Endothelial cell of umbilical vein (primary cell): ENCODE results near the gene SNUPN. TPM values are rescaled to one million over a fixed set of nuclear protein-coding genes. Genes with fewer than 3 reads are reported as not detected.

Source experiments
- BruUV-seq: library from RNA; stranded (reverse); fragments of 400-500 nt; replicated peaks from 2 replicates; lab custom pipeline; 2021; lab: Mats Ljungman, UMichigan
- CTCF ChIA-PET: fragments of 300-600, 350-600 bp; sonication (Branson Sonifier 250); formaldehyde crosslinking; loops from one replicate; lab custom pipeline; 2021; ENCODE audit warnings: antibody characterized with exemption, inconsistent platforms; lab: Charles Lee
- POLR2A ChIA-PET: fragments of 300-600, 350-600 bp; sonication (Branson Sonifier 250); formaldehyde crosslinking; loops from one replicate; lab custom pipeline; 2021; ENCODE audit warnings: antibody characterized with exemption, inconsistent platforms; lab: Charles Lee
- DNase-seq: peaks from one replicate; pipeline ENCODE4 v3.0.0-alpha.2; 2011; ENCODE audit warnings: low read depth, low spot score
- FAIRE-seq: peaks from 2 replicates; lab custom pipeline; 2011; peaks lifted over from hg19 to GRCh38; lab: Jason Lieb, UNC
- H2AFZ ChIP-seq: 2 replicates; pipeline ENCODE4 v1.6.0; 2012; ENCODE audit warnings: low read depth, low read length, control low read depth, inconsistent platforms
- H3K27ac ChIP-seq: 2 replicates; pipeline ENCODE4 v1.5.1; 2011; ENCODE audit warnings: low read depth, mild to moderate bottlenecking, control low read depth, low read length, moderate library complexity; ENCODE audit not compliant: insufficient read depth
- H3K27me3 ChIP-seq, 2 experiments: 2 replicates each; pipeline versions ENCODE4 v1.6.0 to v1.6.1; 2011; ENCODE audit warnings: low read length in 2 of 2, mixed read lengths in 1 of 2; ENCODE audit not compliant: control insufficient read depth in 2 of 2, insufficient read depth in 2 of 2
- H3K36me3 ChIP-seq, 2 experiments: 2 replicates in 1 of 2; 3 replicates in 1 of 2; pipeline ENCODE4 v1.5.1; 2011; ENCODE audit warnings: low read length in 2 of 2, mild to moderate bottlenecking in 1 of 2, moderate library complexity in 1 of 2; ENCODE audit not compliant: control insufficient read depth in 2 of 2, insufficient read depth in 2 of 2; ENCODE audit errors: extremely low read depth in 1 of 2
- H3K4me1 ChIP-seq: 3 replicates; pipeline ENCODE4 v1.5.1; 2011; ENCODE audit warnings: mild to moderate bottlenecking, low read length; ENCODE audit not compliant: control insufficient read depth, insufficient read depth; ENCODE audit errors: extremely low read depth
- H3K4me2 ChIP-seq: 2 replicates; pipeline ENCODE4 v1.6.1; 2011; ENCODE audit warnings: low read length, control low read depth, mixed read lengths; ENCODE audit not compliant: insufficient read depth
- H3K4me3 ChIP-seq, 3 experiments: fragments of 200-600 bp in 1 of 3; sonication (generic), shearing (Covaris generic) in 1 of 3; replicated peaks in 1 of 3; 2 replicates each; pipeline ENCODE4 v1.5.1; 2011 to 2016; ENCODE audit warnings: control low read depth in 3 of 3, low read length in 3 of 3, mild to moderate bottlenecking in 2 of 3, inconsistent platforms in 1 of 3, low read depth in 1 of 3, moderate library complexity in 1 of 3; ENCODE audit not compliant: insufficient read depth in 1 of 3
- H3K79me2 ChIP-seq: 2 replicates; pipeline ENCODE4 v1.6.0; 2012; ENCODE audit warnings: low read length, inconsistent platforms; ENCODE audit not compliant: control insufficient read depth, insufficient read depth
- H3K9ac ChIP-seq: replicated peaks from 2 replicates; pipeline ENCODE3; 2011; ENCODE audit warnings: low read length, control low read depth; ENCODE audit not compliant: insufficient read depth; ENCODE audit errors: extremely low read depth
- H3K9me1 ChIP-seq: replicated peaks from 3 replicates; pipeline ENCODE4 v1.6.0; 2011; ENCODE audit warnings: mild to moderate bottlenecking, low read length; ENCODE audit not compliant: control insufficient read depth, insufficient read depth; ENCODE audit errors: extremely low read depth
- H3K9me3 ChIP-seq: replicated peaks from 2 replicates; pipeline ENCODE4 v1.5.1; 2012; ENCODE audit warnings: low read length, inconsistent platforms; ENCODE audit not compliant: control insufficient read depth, insufficient read depth
- H4K20me1 ChIP-seq: replicated peaks from 2 replicates; pipeline ENCODE3; 2011; ENCODE audit warnings: mild to moderate bottlenecking, low read length; ENCODE audit not compliant: control insufficient read depth, insufficient read depth; ENCODE audit errors: extremely low read depth
- EZH2 ChIP-seq: IDR thresholded peaks from 2 replicates; pipeline ENCODE4 v1.6.1; 2012; ENCODE audit warnings: borderline replicate concordance, low read depth, mild to moderate bottlenecking, moderate library complexity, low read length, inconsistent platforms; ENCODE audit not compliant: severe bottlenecking
- FOS ChIP-seq: IDR thresholded peaks from 2 replicates; pipeline ENCODE4 v1.6.1; 2011; ENCODE audit warnings: mild to moderate bottlenecking, low read length, moderate library complexity, borderline replicate concordance; ENCODE audit not compliant: insufficient read depth
- GATA2 ChIP-seq: IDR thresholded peaks from 2 replicates; pipeline ENCODE4 v1.7.0; 2011; ENCODE audit warnings: low read depth, mild to moderate bottlenecking, moderate library complexity, mixed read lengths, low read length; ENCODE audit not compliant: insufficient read length, insufficient read depth
- JUN ChIP-seq: IDR thresholded peaks from 2 replicates; pipeline ENCODE4 v1.6.1; 2011; ENCODE audit warnings: borderline replicate concordance, low read depth; ENCODE audit not compliant: insufficient read length, insufficient read depth
- MYC ChIP-seq: IDR thresholded peaks from one replicate; pipeline ENCODE4 v1.6.1; 2011; ENCODE audit warnings: mild to moderate bottlenecking, low read depth, low read length
- POLR2A ChIP-seq: IDR thresholded peaks from 2 replicates; pipeline ENCODE4 v1.6.1; 2012; ENCODE audit warnings: low read depth, mild to moderate bottlenecking, control low read depth, low read length
- POLR2AphosphoS5 ChIP-seq: IDR thresholded peaks from 2 replicates; pipeline ENCODE4 v1.6.1; 2012; ENCODE audit warnings: low read depth, mild to moderate bottlenecking, control low read depth, low read length, moderate library complexity; ENCODE audit not compliant: insufficient read depth
- dilution Hi-C: fragments of 300-500 bp; cut with MboI; formaldehyde crosslinking; loops from one replicate; pipeline ENCODE4 v1.15.0; 2019; ENCODE audit warnings: low sequenced_read_pairs; ENCODE audit not compliant: extremely low pct_ligation_motif_present
- intact Hi-C: fragments of 100-400 bp; cut with micrococcal nuclease; formaldehyde crosslinking; loops from one replicate; pipeline ENCODE4 v1.10.0; 2022
- polyA plus RNA-seq, 4 experiments: library from polyadenylated mRNA; depleted of rRNA in 3 of 4; stranded (reverse) in 3 of 4; unstranded in 1 of 4; fragments of >200 nt; gene quantifications; 2 replicates each; pipeline versions ENCODE4 v1.2.1 to v1.2.3, GENCODE V29; 2011 to 2012; ENCODE audit warnings: missing spikeins in 1 of 4
- total RNA-seq: library from RNA; stranded (reverse); gene quantifications from 2 replicates; pipeline ENCODE4 v1.2.3, GENCODE V29; 2021
- TF ChIP-seq, protein P1 (sequence below): IDR thresholded peaks from 2 replicates; pipeline ENCODE4 v1.6.1; 2011; ENCODE audit not compliant: insufficient read depth, insufficient read length
- TF ChIP-seq, protein P2 (sequence below), 2 donors: IDR thresholded peaks; 1 replicate in 1 of 2; 2 replicates in 1 of 2; pipeline ENCODE4 v1.5.1; 2011; ENCODE audit warnings: low read length in 2 of 2, mild to moderate bottlenecking in 2 of 2, moderate library complexity in 2 of 2, control low read depth in 1 of 2, inconsistent platforms in 1 of 2, low read depth in 1 of 2; ENCODE audit not compliant: insufficient read depth in 1 of 2; ENCODE audit errors: extremely low read depth in 1 of 2

The SNUPN gene
- total and polyA plus RNA-seq, 2 donors (not counting 3 experiments of a cell fraction or from before 2014, with no cell fraction given): 13.2 to 25.1 TPM

DNA sequence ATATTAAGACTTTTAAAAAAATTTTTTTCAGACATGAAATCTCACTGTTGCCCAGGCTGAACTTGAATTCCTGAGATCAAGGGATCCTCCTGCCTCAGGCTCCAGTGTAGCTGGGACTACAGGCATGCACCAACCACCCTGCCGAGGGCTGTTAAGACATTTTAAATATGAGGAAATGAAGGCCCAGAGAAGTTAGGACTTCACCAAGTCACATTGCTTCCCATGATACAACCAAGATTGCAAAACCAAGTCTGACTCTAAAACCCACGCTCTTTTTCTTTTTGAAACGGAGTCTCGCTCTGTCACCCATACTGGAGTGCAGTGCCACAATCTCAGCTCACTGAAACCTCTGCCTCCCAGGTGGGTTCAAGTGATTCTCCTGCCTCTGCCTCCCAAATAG, 74.4 kb downstream of the SNUPN start:
- dilution Hi-C loops: no loop called here
- POLR2A ChIA-PET: no interaction called here

More for the DNA sequence above, 74.4 kb downstream of the SNUPN start:
- peaks cover 7% of the 10 kb centered on the region for H4K20me1 ChIP-seq
- no peak for TF ChIP-seq POLR2AphosphoS5
- no peak for TF ChIP-seq GATA2
- no peak for TF ChIP-seq FOS
- TF ChIP-seq JUN: no peak
- TF ChIP-seq MYC: no peak
- TF ChIP-seq, protein P1, sequence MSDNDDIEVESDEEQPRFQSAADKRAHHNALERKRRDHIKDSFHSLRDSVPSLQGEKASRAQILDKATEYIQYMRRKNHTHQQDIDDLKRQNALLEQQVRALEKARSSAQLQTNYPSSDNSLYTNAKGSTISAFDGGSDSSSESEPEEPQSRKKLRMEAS: no peak
- TF ChIP-seq, protein P2, sequence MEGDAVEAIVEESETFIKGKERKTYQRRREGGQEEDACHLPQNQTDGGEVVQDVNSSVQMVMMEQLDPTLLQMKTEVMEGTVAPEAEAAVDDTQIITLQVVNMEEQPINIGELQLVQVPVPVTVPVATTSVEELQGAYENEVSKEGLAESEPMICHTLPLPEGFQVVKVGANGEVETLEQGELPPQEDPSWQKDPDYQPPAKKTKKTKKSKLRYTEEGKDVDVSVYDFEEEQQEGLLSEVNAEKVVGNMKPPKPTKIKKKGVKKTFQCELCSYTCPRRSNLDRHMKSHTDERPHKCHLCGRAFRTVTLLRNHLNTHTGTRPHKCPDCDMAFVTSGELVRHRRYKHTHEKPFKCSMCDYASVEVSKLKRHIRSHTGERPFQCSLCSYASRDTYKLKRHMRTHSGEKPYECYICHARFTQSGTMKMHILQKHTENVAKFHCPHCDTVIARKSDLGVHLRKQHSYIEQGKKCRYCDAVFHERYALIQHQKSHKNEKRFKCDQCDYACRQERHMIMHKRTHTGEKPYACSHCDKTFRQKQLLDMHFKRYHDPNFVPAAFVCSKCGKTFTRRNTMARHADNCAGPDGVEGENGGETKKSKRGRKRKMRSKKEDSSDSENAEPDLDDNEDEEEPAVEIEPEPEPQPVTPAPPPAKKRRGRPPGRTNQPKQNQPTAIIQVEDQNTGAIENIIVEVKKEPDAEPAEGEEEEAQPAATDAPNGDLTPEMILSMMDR (IDR thresholded peaks at IDR 0.05; ENCODE audit: extremely low read depth in 1 of 2, insufficient read depth in 1 of 2, low read depth in 1 of 2, low read length in 2 of 2): no peak
- TF ChIP-seq POLR2A: no peak
- TF ChIP-seq EZH2: no peak
- H3K27ac ChIP-seq: no peak overlapping the region
- H3K36me3 ChIP-seq: no peaks in the 10 kb centered on the region
- no peaks in the 10 kb centered on the region for H3K9me1 ChIP-seq
- DNase-seq: no peak
- CTCF ChIA-PET: no interaction called here
- no peak overlapping the region for H2AFZ ChIP-seq
- H3K4me1 ChIP-seq: no peaks in the 10 kb centered on the region
- H3K4me2 ChIP-seq: no peak overlapping the region
- no peak for FAIRE-seq
- intact Hi-C loops: no loop called here
- H3K9me3 ChIP-seq: no peaks in the 10 kb centered on the region
- no peak overlapping the region for H3K9ac ChIP-seq
- H3K79me2 ChIP-seq: peaks cover 43% of the 10 kb centered on the region
- H3K27me3 ChIP-seq: no peaks in the 10 kb centered on the region
- BruUV-seq: no TSS peak
- H3K4me3 ChIP-seq: no peak overlapping the region

Other genes starting within 250 kb of the SNUPN start
- gene SIN3A, start 174.0 kb downstream of the SNUPN start, total RNA-seq: 44.5 and 50.5 TPM in 2 replicates
- 30.6 and 33.7 TPM in 2 replicates for gene SIN3A, start 174.0 kb downstream of the SNUPN start, polyA plus RNA-seq
- gene PTPN9, start 46.4 kb downstream of the SNUPN start, total RNA-seq: 31.4 and 32.0 TPM in 2 replicates
- gene PTPN9, start 46.4 kb downstream of the SNUPN start, polyA plus RNA-seq: 37.2 and 43.7 TPM in 2 replicates
- gene IMP3, start 14.5 kb upstream of the SNUPN start, total RNA-seq: 35.5 and 41.3 TPM in 2 replicates
- gene IMP3, start 14.5 kb upstream of the SNUPN start, polyA plus RNA-seq: 64.0 and 74.4 TPM in 2 replicates
- gene SNX33, start 22.2 kb upstream of the SNUPN start, total RNA-seq: 10.6 and 12.6 TPM in 2 replicates
- gene SNX33, start 22.2 kb upstream of the SNUPN start, polyA plus RNA-seq: 7.9 and 9.7 TPM in 2 replicates
- gene CSPG4, start 87.1 kb upstream of the SNUPN start, total RNA-seq: not detected in 2 replicates
- gene CSPG4, start 87.1 kb upstream of the SNUPN start, polyA plus RNA-seq: not detected in 2 replicates
- 28.5 and 32.8 TPM in 2 replicates for gene UBE2Q2, start 217.7 kb upstream of the SNUPN start, total RNA-seq
- gene UBE2Q2, start 217.7 kb upstream of the SNUPN start, polyA plus RNA-seq: 8.9 and 12.9 TPM in 2 replicates